PFSK-1 (cell line): Measurements from ENCODE around the gene RAB3GAP2.

Experiments used
- FOXP2 ChIP-seq: optimal IDR thresholded peaks from 2 replicates; pipeline ENCODE3; 2011; ENCODE audit warnings: borderline replicate concordance, control low read depth, inconsistent platforms; ENCODE audit not compliant: insufficient read depth; ENCODE audit errors: extremely low read length, extremely low read depth
- POLR2AphosphoS5 ChIP-seq: IDR thresholded peaks from 2 replicates; pipeline ENCODE4 v1.6.1; 2012; ENCODE audit warnings: low read depth, mild to moderate bottlenecking, control low read depth, low read length, moderate library complexity
- REST ChIP-seq, 2 experiments: IDR thresholded peaks; 2 replicates each; pipeline versions ENCODE4 v1.6.1 to v1.8.0; 2011 to 2012; ENCODE audit warnings: low read depth in 2 of 2, low read length in 2 of 2, control low read depth in 1 of 2, inconsistent platforms in 1 of 2, mild to moderate bottlenecking in 1 of 2, moderate library complexity in 1 of 2; ENCODE audit not compliant: insufficient read depth in 1 of 2
- SIN3A ChIP-seq: IDR thresholded peaks from 2 replicates; pipeline ENCODE4 v1.6.1; 2012; ENCODE audit warnings: mild to moderate bottlenecking, low read length, moderate library complexity, borderline replicate concordance; ENCODE audit not compliant: insufficient read depth
- TAF1 ChIP-seq: IDR thresholded peaks from 2 replicates; pipeline ENCODE4 v1.6.1; 2012; ENCODE audit warnings: low read length, control low read depth, borderline replicate concordance; ENCODE audit not compliant: insufficient read depth

GRCh38 chr1:220182111-220182510, 90.1 kb downstream of the RAB3GAP2 start:
- TF ChIP-seq POLR2AphosphoS5 (no peak), SIN3A (no peak), TAF1 (no peak), REST (IDR thresholded peaks at IDR 0.05; ENCODE audit: insufficient read depth in 1 of 2, low read depth in 2 of 2, low read length in 2 of 2) (no peak), FOXP2 (no peak)
